HG03064 (cell line): ENCODE results near the gene PIGC.

Experiments
- ATAC-seq: cut with Tn5 transposase; IDR thresholded peaks from one replicate; pipeline ENCODE4 v1.9.1; 2021; ENCODE audit warnings: low read depth; ENCODE audit not compliant: unreplicated experiment

PIGC gene

GRCh38 chr1:172431721-172432192, 12.1 kb downstream of the PIGC start:
- no peak for ATAC-seq

DNA sequence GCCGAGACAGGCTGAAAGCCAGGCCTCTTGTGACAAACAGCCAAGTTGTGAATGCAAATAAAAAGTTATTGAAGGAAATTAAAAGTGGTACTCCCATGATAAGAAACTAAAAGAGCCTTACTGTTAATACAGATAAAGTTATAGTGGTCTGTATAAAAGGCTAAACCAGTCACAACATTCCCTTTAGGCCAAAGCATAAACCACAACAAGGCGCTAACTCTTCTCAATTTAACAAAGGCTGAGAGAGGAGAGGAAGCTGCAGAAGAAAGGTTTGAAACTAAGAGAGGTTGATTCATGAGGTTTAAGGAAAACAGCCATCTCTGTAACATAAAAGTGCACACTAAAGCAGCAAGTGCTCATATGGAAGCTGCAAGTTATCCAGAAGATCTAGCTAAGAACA, 12.7 kb downstream of the PIGC start:
- no peak for ATAC-seq

GRCh38 chr1:172430128-172430454, 13.8 kb downstream of the PIGC start:
- ATAC-seq = no peak

DNA sequence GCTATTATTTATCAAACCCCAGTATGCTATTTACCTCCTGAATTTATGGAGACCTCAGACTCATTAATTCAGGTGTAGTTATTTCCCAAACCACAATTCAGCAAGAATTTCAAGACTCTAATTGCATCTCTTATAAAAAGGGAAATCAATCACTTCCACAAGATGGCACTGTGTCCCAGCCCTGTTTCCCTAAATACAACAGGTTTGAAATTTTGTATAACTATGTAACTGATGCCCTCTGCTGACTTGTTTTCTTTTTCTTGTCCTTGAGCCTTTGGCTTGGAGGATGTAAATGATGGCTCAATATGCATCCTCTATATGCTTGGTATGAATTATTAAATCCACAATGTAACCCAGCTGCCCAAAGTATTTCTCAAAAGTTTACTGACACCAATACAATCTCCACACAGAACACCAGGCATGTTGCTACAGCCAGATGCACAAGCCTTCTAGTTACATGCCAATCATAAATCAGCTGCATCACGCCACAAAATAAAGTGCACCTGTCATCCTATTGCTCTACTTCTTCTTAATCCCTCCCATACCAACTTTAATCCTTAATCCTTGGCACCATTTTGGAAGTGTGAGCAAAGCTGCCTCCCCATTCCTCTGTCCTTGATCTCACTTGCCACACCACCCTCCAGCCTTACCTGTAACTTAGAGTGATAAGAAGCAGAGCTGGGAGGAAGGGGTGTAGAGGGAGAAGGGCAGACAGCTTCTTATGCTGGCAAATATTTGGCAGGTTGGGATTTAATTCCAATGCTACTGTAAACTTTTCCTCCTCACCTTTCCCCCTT, 14.3 kb downstream of the PIGC start:
- ATAC-seq = no peak

DNA sequence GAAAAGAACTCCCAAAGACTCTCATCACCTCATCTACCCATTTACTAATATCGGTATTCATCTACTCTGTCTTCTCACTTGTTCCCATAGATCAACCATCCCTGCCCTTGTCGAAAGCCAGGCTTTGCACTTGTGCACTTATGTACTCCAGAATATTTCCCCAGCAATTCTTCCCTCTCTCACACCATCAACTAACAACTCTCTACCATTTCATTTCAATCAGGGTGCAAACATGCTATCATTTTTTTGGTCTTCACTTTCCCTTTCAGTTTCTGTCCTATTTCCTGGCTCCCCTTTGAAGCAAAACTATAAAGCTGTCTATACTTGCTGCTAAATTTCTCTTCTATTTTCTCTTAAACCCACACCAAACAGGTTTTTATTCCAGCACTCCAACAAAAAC, 16.7 kb downstream of the PIGC start:
- no peak for ATAC-seq

- no peak for ATAC-seq
Measured at GRCh38 chr1:172425339-172425738, 18.5 kb downstream of the PIGC start.

GRCh38 chr1:172423336-172423735, 20.5 kb downstream of the PIGC start:
- ATAC-seq = no peak

GRCh38 chr1:172421974-172422604, 21.8 kb downstream of the PIGC start:
- ATAC-seq = no peak

- ATAC-seq = no peak
Measured at GRCh38 chr1:172420385-172420784, 23.5 kb downstream of the PIGC start, which contains the start of gene C1orf105. Gene C1orf105 (plus strand): TSS chr1:172420685. CDS start chr1:172420886, 201 bp downstream.

- ATAC-seq = no peak
Measured at GRCh38 chr1:172417557-172417956, 26.3 kb downstream of the PIGC start.

GRCh38 chr1:172416496-172417035, 27.3 kb downstream of the PIGC start:
- ATAC-seq = no peak

GRCh38 chr1:172414331-172414730, 29.5 kb downstream of the PIGC start:
- no peak for ATAC-seq

DNA sequence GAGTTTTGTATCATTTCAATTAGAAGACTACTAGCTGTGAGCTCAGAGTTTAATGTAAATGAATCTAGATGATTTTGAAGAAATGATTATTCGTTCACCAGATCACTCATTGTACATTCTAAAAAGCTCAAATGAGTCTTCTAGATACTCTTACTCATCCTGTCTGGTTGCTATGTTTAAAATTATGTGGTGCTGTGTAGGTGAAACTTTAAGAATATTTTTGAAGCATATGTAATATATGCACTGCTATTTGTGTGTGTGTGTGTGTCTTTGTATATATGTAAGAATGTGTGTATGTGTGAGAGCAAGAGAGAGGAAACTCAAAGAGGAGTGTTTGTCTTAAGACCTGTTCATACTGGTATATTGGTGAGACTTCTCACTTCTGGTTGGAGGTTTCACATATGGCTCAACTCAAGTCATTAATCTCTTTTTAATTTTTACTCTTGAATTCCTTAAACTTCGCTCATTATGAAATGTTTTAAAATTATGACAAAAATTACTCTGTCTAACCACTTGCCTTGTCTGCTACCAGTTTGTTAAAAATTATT, 32.0 kb downstream of the PIGC start:
- ATAC-seq = no peak

- ATAC-seq = no peak
Measured at GRCh38 chr1:172410027-172410426, 33.8 kb downstream of the PIGC start.

GRCh38 chr1:172408958-172409357, 34.9 kb downstream of the PIGC start:
- ATAC-seq = no peak

- ATAC-seq = no peak
Measured at GRCh38 chr1:172406968-172407367, 36.9 kb downstream of the PIGC start.

DNA sequence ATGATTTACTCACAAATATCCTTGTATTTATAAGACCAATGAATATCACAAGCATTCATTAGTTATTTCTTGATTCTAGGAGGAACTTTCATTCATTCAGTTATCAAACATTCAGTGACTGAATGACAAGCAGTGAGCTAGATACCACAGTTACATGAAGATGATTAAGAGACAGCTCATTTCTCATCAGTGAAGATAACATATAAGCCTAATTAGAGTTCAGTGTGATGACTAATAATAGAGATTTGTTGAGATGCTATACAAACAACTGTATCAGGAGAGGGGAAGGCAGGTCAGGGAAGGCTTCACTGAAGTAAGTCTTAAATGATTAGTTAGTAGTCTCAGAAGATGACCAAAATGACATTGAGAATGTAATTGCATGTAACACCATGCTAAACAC, 38.0 kb downstream of the PIGC start:
- ATAC-seq = no peak

DNA sequence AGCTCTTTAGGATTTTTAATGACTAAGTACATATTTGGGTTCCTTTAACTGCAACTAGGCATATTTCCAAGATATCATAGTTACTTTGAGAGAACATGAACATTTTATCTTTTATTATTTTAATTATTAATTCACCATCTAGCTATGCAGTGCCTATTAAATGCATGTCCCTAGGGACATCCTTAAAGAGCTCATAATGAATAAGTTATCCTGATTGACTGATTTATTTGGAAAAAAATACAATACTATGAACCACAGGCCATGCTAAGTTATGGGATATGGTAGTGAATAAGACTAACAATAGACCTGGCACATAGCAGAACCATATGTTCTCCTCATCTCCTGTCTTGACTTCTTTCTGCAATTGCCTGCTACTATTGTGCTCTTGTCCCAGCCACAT, 39.7 kb downstream of the PIGC start:
- no peak for ATAC-seq

DNA sequence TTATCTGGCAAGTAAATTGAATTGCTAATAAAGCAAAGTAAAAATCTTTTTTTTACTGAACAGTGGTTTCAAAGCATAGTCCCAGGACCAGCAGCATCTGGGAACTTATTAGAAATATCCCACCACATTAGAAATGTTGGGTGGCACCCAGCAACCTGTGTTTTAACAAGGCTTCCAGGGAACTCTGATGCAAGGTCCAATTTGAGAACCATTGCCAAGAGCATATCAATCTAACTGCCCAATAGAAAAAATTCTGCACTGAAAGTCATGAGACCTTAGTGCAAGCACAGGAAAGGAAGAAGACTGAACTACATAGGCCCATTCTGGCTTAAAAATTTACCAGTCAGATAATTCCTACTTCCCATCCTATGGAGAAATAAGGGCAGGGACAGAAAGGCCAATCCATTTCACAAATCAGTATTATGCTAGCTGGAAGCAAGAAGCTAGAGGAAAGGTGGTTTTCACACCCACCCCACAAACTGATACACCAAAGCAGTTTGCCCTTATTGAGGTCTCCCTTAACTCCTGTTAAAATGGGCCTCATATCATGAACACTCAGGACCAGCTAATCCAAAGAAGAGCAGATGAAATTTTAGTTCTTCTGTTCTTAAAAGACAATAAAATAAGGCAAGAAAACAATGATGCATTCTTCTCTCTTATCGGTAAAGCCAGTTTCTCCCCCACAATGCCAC, 40.8 kb downstream of the PIGC start:
- no peak for ATAC-seq

- ATAC-seq = no peak
Measured at GRCh38 chr1:172401892-172402291, 42.0 kb downstream of the PIGC start.

GRCh38 chr1:172401477-172401876, 42.4 kb downstream of the PIGC start:
- ATAC-seq = no peak
